Endothelial cell of umbilical vein (primary cell): ENCODE data around the gene MYBPC1. TPM values are rescaled to one million over a fixed set of nuclear protein-coding genes. Genes with fewer than 3 reads are reported as not detected.

Source experiments
- BruUV-seq: library from RNA; stranded (reverse); fragments of 400-500 nt; replicated peaks from 2 replicates; lab custom pipeline; 2021; lab: Mats Ljungman, UMichigan
- CTCF ChIA-PET: fragments of 300-600, 350-600 bp; sonication (Branson Sonifier 250); formaldehyde crosslinking; loops from one replicate; lab custom pipeline; 2021; ENCODE audit warnings: antibody characterized with exemption, inconsistent platforms; lab: Charles Lee
- POLR2A ChIA-PET: fragments of 300-600, 350-600 bp; sonication (Branson Sonifier 250); formaldehyde crosslinking; loops from one replicate; lab custom pipeline; 2021; ENCODE audit warnings: antibody characterized with exemption, inconsistent platforms; lab: Charles Lee
- DNase-seq: peaks from one replicate; pipeline ENCODE4 v3.0.0-alpha.2; 2011; ENCODE audit warnings: low read depth, low spot score
- FAIRE-seq: peaks from 2 replicates; lab custom pipeline; 2011; peaks lifted over from hg19 to GRCh38; lab: Jason Lieb, UNC
- H2AFZ ChIP-seq: 2 replicates; pipeline ENCODE4 v1.6.0; 2012; ENCODE audit warnings: low read depth, low read length, control low read depth, inconsistent platforms
- H3K27ac ChIP-seq: 2 replicates; pipeline ENCODE4 v1.5.1; 2011; ENCODE audit warnings: low read depth, mild to moderate bottlenecking, control low read depth, low read length, moderate library complexity; ENCODE audit not compliant: insufficient read depth
- H3K27me3 ChIP-seq, 2 experiments: 2 replicates each; pipeline versions ENCODE4 v1.6.0 to v1.6.1; 2011; ENCODE audit warnings: low read length in 2 of 2, mixed read lengths in 1 of 2; ENCODE audit not compliant: control insufficient read depth in 2 of 2, insufficient read depth in 2 of 2
- H3K36me3 ChIP-seq, 2 experiments: 2 replicates in 1 of 2; 3 replicates in 1 of 2; pipeline ENCODE4 v1.5.1; 2011; ENCODE audit warnings: low read length in 2 of 2, mild to moderate bottlenecking in 1 of 2, moderate library complexity in 1 of 2; ENCODE audit not compliant: control insufficient read depth in 2 of 2, insufficient read depth in 2 of 2; ENCODE audit errors: extremely low read depth in 1 of 2
- H3K4me1 ChIP-seq: 3 replicates; pipeline ENCODE4 v1.5.1; 2011; ENCODE audit warnings: mild to moderate bottlenecking, low read length; ENCODE audit not compliant: control insufficient read depth, insufficient read depth; ENCODE audit errors: extremely low read depth
- H3K4me2 ChIP-seq: 2 replicates; pipeline ENCODE4 v1.6.1; 2011; ENCODE audit warnings: low read length, control low read depth, mixed read lengths; ENCODE audit not compliant: insufficient read depth
- H3K4me3 ChIP-seq, 3 experiments: fragments of 200-600 bp in 1 of 3; sonication (generic), shearing (Covaris generic) in 1 of 3; replicated peaks in 1 of 3; 2 replicates each; pipeline ENCODE4 v1.5.1; 2011 to 2016; ENCODE audit warnings: control low read depth in 3 of 3, low read length in 3 of 3, mild to moderate bottlenecking in 2 of 3, inconsistent platforms in 1 of 3, low read depth in 1 of 3, moderate library complexity in 1 of 3; ENCODE audit not compliant: insufficient read depth in 1 of 3
- H3K79me2 ChIP-seq: 2 replicates; pipeline ENCODE4 v1.6.0; 2012; ENCODE audit warnings: low read length, inconsistent platforms; ENCODE audit not compliant: control insufficient read depth, insufficient read depth
- H3K9ac ChIP-seq: replicated peaks from 2 replicates; pipeline ENCODE3; 2011; ENCODE audit warnings: low read length, control low read depth; ENCODE audit not compliant: insufficient read depth; ENCODE audit errors: extremely low read depth
- H3K9me1 ChIP-seq: replicated peaks from 3 replicates; pipeline ENCODE4 v1.6.0; 2011; ENCODE audit warnings: mild to moderate bottlenecking, low read length; ENCODE audit not compliant: control insufficient read depth, insufficient read depth; ENCODE audit errors: extremely low read depth
- H3K9me3 ChIP-seq: replicated peaks from 2 replicates; pipeline ENCODE4 v1.5.1; 2012; ENCODE audit warnings: low read length, inconsistent platforms; ENCODE audit not compliant: control insufficient read depth, insufficient read depth
- H4K20me1 ChIP-seq: replicated peaks from 2 replicates; pipeline ENCODE3; 2011; ENCODE audit warnings: mild to moderate bottlenecking, low read length; ENCODE audit not compliant: control insufficient read depth, insufficient read depth; ENCODE audit errors: extremely low read depth
- EZH2 ChIP-seq: IDR thresholded peaks from 2 replicates; pipeline ENCODE4 v1.6.1; 2012; ENCODE audit warnings: borderline replicate concordance, low read depth, mild to moderate bottlenecking, moderate library complexity, low read length, inconsistent platforms; ENCODE audit not compliant: severe bottlenecking
- FOS ChIP-seq: IDR thresholded peaks from 2 replicates; pipeline ENCODE4 v1.6.1; 2011; ENCODE audit warnings: mild to moderate bottlenecking, low read length, moderate library complexity, borderline replicate concordance; ENCODE audit not compliant: insufficient read depth
- GATA2 ChIP-seq: IDR thresholded peaks from 2 replicates; pipeline ENCODE4 v1.7.0; 2011; ENCODE audit warnings: low read depth, mild to moderate bottlenecking, moderate library complexity, mixed read lengths, low read length; ENCODE audit not compliant: insufficient read length, insufficient read depth
- JUN ChIP-seq: IDR thresholded peaks from 2 replicates; pipeline ENCODE4 v1.6.1; 2011; ENCODE audit warnings: borderline replicate concordance, low read depth; ENCODE audit not compliant: insufficient read length, insufficient read depth
- MYC ChIP-seq: IDR thresholded peaks from one replicate; pipeline ENCODE4 v1.6.1; 2011; ENCODE audit warnings: mild to moderate bottlenecking, low read depth, low read length
- POLR2A ChIP-seq: IDR thresholded peaks from 2 replicates; pipeline ENCODE4 v1.6.1; 2012; ENCODE audit warnings: low read depth, mild to moderate bottlenecking, control low read depth, low read length
- POLR2AphosphoS5 ChIP-seq: IDR thresholded peaks from 2 replicates; pipeline ENCODE4 v1.6.1; 2012; ENCODE audit warnings: low read depth, mild to moderate bottlenecking, control low read depth, low read length, moderate library complexity; ENCODE audit not compliant: insufficient read depth
- dilution Hi-C: fragments of 300-500 bp; cut with MboI; formaldehyde crosslinking; loops from one replicate; pipeline ENCODE4 v1.15.0; 2019; ENCODE audit warnings: low sequenced_read_pairs; ENCODE audit not compliant: extremely low pct_ligation_motif_present
- intact Hi-C: fragments of 100-400 bp; cut with micrococcal nuclease; formaldehyde crosslinking; loops from one replicate; pipeline ENCODE4 v1.10.0; 2022
- polyA plus RNA-seq, 4 experiments: library from polyadenylated mRNA; depleted of rRNA in 3 of 4; stranded (reverse) in 3 of 4; unstranded in 1 of 4; fragments of >200 nt; gene quantifications; 2 replicates each; pipeline versions ENCODE4 v1.2.1 to v1.2.3, GENCODE V29; 2011 to 2012; ENCODE audit warnings: missing spikeins in 1 of 4
- total RNA-seq: library from RNA; stranded (reverse); gene quantifications from 2 replicates; pipeline ENCODE4 v1.2.3, GENCODE V29; 2021
- TF ChIP-seq, protein P1 (sequence below), 2 donors: IDR thresholded peaks; 1 replicate in 1 of 2; 2 replicates in 1 of 2; pipeline ENCODE4 v1.5.1; 2011; ENCODE audit warnings: low read length in 2 of 2, mild to moderate bottlenecking in 2 of 2, moderate library complexity in 2 of 2, control low read depth in 1 of 2, inconsistent platforms in 1 of 2, low read depth in 1 of 2; ENCODE audit not compliant: insufficient read depth in 1 of 2; ENCODE audit errors: extremely low read depth in 1 of 2
- TF ChIP-seq, protein P2 (sequence below): IDR thresholded peaks from 2 replicates; pipeline ENCODE4 v1.6.1; 2011; ENCODE audit not compliant: insufficient read depth, insufficient read length

The MYBPC1 gene
- total and polyA plus RNA-seq, 2 donors (not counting 3 experiments of a cell fraction or from before 2014, with no cell fraction given), result not detected

DNA sequence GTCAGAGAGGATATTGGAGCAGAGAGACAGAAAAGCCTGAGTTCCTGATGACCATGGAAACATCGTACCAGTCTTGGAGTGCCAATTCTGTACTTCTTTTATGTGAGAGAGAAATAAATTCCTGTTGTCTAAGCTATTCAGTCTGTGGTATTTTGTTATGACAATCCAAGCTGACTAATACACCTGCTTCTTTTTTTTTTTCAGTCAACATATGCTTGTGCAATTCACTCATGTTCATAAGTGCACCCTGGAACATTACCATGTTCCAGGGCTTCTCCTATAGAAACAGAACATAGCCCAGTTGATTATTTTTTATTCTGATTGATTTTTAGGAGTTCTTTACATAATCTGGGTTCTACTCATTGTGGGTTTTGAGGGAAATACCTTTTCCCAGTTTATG, 100.9 kb downstream of the MYBPC1 start:
- Histone ChIP-seq H3K36me3 (no peaks in the 10 kb centered on the region), H4K20me1 (no peaks in the 10 kb centered on the region), H3K9me1 (no peaks in the 10 kb centered on the region), H3K4me1 (peaks cover 6% of the 10 kb centered on the region), H3K9ac (no peak overlapping the region), H3K79me2 (peaks cover 13% of the 10 kb centered on the region), H3K27ac (no peak overlapping the region), H3K27me3 (no peaks in the 10 kb centered on the region), H3K4me3 (no peak overlapping the region), H3K4me2 (no peak overlapping the region), H3K9me3 (no peaks in the 10 kb centered on the region), H2AFZ (no peak overlapping the region)
- intact Hi-C loops, result loop anchor here (1.0 to 10.0 kb wide), 3 partner anchors 135 to 1121 kb away; partner anchors contain the start of genes ARL1, GAS2L3 and GNPTAB
- TF ChIP-seq, protein P1, sequence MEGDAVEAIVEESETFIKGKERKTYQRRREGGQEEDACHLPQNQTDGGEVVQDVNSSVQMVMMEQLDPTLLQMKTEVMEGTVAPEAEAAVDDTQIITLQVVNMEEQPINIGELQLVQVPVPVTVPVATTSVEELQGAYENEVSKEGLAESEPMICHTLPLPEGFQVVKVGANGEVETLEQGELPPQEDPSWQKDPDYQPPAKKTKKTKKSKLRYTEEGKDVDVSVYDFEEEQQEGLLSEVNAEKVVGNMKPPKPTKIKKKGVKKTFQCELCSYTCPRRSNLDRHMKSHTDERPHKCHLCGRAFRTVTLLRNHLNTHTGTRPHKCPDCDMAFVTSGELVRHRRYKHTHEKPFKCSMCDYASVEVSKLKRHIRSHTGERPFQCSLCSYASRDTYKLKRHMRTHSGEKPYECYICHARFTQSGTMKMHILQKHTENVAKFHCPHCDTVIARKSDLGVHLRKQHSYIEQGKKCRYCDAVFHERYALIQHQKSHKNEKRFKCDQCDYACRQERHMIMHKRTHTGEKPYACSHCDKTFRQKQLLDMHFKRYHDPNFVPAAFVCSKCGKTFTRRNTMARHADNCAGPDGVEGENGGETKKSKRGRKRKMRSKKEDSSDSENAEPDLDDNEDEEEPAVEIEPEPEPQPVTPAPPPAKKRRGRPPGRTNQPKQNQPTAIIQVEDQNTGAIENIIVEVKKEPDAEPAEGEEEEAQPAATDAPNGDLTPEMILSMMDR (IDR thresholded peaks at IDR 0.05; ENCODE audit: extremely low read depth in 1 of 2, insufficient read depth in 1 of 2, low read depth in 1 of 2, low read length in 2 of 2), result no peak
- TF ChIP-seq, protein P2, sequence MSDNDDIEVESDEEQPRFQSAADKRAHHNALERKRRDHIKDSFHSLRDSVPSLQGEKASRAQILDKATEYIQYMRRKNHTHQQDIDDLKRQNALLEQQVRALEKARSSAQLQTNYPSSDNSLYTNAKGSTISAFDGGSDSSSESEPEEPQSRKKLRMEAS, result no peak
- TF ChIP-seq POLR2AphosphoS5, result no peak
- TF ChIP-seq MYC, result no peak
- no peak for TF ChIP-seq JUN
- no peak for TF ChIP-seq FOS
- no peak for TF ChIP-seq POLR2A
- no peak for TF ChIP-seq EZH2
- TF ChIP-seq GATA2, result no peak
- DNase-seq, result no peak
- FAIRE-seq, result no peak
- dilution Hi-C loops, result no loop called here
- POLR2A ChIA-PET, result no interaction called here
- BruUV-seq, result no TSS peak
- CTCF ChIA-PET, result interaction anchor here (0.6 kb wide), 1 partner anchor 63 kb away, joined by 3 read pairs; no protein-coding TSS in a partner anchor
